ENCODE measurements around the gene CRAMP1.

DNA sequence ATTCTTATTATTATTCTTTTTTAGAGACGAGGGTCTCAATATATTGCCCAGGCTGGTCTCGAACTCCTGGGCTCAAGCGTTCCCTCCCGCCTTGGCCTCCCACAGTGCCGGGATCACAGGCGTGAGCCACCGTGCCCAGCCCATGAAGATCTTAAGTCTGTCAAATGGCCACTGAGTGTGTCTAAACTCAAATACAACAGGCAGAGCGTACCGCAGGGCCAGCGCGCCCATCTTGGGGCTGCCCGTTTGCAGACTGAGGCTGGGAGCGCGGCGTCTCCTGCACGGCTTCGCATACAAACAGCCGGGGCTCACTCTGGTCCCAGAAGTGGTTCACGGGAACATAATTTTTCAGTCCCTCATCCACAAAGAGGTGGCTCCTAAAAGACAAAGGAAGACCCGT is 48.4 kb upstream of the CRAMP1 start:
- TF ChIP-seq, protein P1, sequence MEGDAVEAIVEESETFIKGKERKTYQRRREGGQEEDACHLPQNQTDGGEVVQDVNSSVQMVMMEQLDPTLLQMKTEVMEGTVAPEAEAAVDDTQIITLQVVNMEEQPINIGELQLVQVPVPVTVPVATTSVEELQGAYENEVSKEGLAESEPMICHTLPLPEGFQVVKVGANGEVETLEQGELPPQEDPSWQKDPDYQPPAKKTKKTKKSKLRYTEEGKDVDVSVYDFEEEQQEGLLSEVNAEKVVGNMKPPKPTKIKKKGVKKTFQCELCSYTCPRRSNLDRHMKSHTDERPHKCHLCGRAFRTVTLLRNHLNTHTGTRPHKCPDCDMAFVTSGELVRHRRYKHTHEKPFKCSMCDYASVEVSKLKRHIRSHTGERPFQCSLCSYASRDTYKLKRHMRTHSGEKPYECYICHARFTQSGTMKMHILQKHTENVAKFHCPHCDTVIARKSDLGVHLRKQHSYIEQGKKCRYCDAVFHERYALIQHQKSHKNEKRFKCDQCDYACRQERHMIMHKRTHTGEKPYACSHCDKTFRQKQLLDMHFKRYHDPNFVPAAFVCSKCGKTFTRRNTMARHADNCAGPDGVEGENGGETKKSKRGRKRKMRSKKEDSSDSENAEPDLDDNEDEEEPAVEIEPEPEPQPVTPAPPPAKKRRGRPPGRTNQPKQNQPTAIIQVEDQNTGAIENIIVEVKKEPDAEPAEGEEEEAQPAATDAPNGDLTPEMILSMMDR (conservative IDR thresholded peaks at IDR 0.05; ENCODE audit: low read depth, low read length) = no peak
- TF ChIP-seq EZH2 (IDR thresholded peaks at IDR 0.05; ENCODE audit: borderline replicate concordance, low read depth, low read length, poor library complexity, severe bottlenecking) = no peak

All from A673 (cell line).